PC-3 (cell line): ENCODE measurements around the gene CKS2.

ENCODE experiments used
- EZH2 ChIP-seq: fragments of 300-600 bp; sonication (generic); IDR thresholded peaks from one replicate; pipeline ENCODE4 v1.6.1; 2017; ENCODE audit warnings: antibody characterized with exemption, mild to moderate bottlenecking, low read length; ENCODE audit not compliant: unreplicated experiment
- EZH2phosphoT487 ChIP-seq: fragments of 300-600 bp; sonication (generic); IDR thresholded peaks from 2 replicates; pipeline ENCODE4 v1.6.1; 2018; ENCODE audit warnings: mild to moderate bottlenecking, antibody characterized with exemption, low read length, borderline replicate concordance
- TF ChIP-seq, protein P1 (sequence below): fragments of 300-600 bp; sonication (generic); conservative IDR thresholded peaks from 2 replicates; pipeline ENCODE4 v1.5.1; 2017; ENCODE audit warnings: antibody characterized with exemption, low read depth, mild to moderate bottlenecking, low read length

DNA sequence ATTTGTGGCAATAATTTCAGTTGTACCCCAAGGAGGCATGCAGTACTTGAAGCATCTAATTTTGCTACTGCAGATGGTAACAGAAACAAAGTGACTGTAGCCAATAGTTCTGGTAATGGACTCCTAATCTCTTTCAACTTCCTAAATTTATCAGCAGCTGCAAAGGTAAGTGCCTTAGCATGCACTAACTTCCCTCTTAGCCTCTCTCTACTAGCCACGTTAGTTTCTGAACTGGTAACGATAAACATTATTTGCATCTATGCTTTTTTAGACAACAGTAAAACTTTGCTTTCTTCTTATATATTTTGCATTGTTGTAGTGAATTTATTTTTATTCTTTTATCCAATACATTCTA is 6.2 kb upstream of the CKS2 start:
- TF ChIP-seq, protein P1, sequence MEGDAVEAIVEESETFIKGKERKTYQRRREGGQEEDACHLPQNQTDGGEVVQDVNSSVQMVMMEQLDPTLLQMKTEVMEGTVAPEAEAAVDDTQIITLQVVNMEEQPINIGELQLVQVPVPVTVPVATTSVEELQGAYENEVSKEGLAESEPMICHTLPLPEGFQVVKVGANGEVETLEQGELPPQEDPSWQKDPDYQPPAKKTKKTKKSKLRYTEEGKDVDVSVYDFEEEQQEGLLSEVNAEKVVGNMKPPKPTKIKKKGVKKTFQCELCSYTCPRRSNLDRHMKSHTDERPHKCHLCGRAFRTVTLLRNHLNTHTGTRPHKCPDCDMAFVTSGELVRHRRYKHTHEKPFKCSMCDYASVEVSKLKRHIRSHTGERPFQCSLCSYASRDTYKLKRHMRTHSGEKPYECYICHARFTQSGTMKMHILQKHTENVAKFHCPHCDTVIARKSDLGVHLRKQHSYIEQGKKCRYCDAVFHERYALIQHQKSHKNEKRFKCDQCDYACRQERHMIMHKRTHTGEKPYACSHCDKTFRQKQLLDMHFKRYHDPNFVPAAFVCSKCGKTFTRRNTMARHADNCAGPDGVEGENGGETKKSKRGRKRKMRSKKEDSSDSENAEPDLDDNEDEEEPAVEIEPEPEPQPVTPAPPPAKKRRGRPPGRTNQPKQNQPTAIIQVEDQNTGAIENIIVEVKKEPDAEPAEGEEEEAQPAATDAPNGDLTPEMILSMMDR, result no peak
- no peak for TF ChIP-seq EZH2
- TF ChIP-seq EZH2phosphoT487, result no peak
